ENCODE results near the gene SNX22. TPM values are rescaled to one million over a fixed set of nuclear protein-coding genes. Genes with fewer than 3 reads are reported as not detected.

SNX22 gene
- total and polyA plus RNA-seq, 2 of the 8 experiments (the other 6 are each of a cell fraction or from before 2014, with no cell fraction given): 4.9 TPM

DNA sequence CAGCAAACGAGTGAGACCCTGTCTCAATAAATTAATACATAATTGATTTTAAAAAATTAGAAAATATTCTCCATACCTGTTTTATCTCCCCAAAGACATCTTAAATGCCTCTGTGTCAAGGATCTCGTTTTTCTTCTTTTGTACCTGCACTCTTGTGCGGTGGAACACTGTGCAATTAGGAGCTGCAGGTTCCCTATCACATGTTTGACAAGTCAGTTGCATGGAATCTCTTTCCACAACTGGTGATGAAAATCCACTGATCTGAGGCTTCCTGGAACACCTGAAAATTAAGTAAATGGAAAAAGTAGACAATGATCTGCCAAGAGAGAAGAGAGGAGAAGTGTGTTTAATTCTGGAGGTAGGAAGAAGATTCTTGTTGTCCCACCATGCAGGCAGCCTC lies 3.0 kb upstream of the SNX22 start:
- H3K79me2 ChIP-seq (ENCODE audit: control insufficient read depth in 1 of 2, insufficient read depth in 2 of 2, low read length in 2 of 2): no peaks in the 10 kb centered on the region
- FAIRE-seq (no peak), DNase-seq (ENCODE audit: low read depth in 1 of 2, low spot score in 2 of 2) (no peak)
- H3K56ac ChIP-seq (replicated peaks; ENCODE audit: insufficient read length, low read depth, low read length): no peak overlapping the region
- peaks cover 9% of the 10 kb centered on the region; the same call in 1 of the 2 replicates for H3K23me2 ChIP-seq (ENCODE audit: low read depth, low read length)
- peaks cover 0 to 8% (median 6%) of the 10 kb centered on the region in 4 experiments; a peak in 6 of 7 replicates for H3K4me1 ChIP-seq (replicated peaks in 1 of 4; ENCODE audit: control insufficient read depth in 3 of 4, insufficient read depth in 4 of 4, low read length in 3 of 4)
- H3K4me3 ChIP-seq (ENCODE audit: extremely low read depth in 1 of 4, insufficient read depth in 2 of 4, low read depth in 3 of 4, low read length in 4 of 4): no peak overlapping the region
- no peak overlapping the region for H3K9ac ChIP-seq (replicated peaks in 1 of 4; ENCODE audit: extremely low read depth in 1 of 4, low read depth in 3 of 4, low read length in 3 of 4)
- H2BK120ac ChIP-seq (replicated peaks; ENCODE audit: low read depth, low read length): no peak overlapping the region
- H3K14ac ChIP-seq (ENCODE audit: insufficient read length): no peak overlapping the region
- H2AK5ac ChIP-seq (ENCODE audit: low read depth, low read length): no peak overlapping the region
- H3K79me1 ChIP-seq (ENCODE audit: low read depth, low read length): no peaks in the 10 kb centered on the region
- peaks cover 0 to 18% (median 14%) of the 10 kb centered on the region in 4 experiments; a peak in 5 of 7 replicates for H3K27me3 ChIP-seq (replicated peaks in 1 of 4; ENCODE audit: control insufficient read depth in 3 of 4, extremely low read depth in 1 of 4, insufficient read depth in 3 of 4, low read length in 3 of 4)
- no peak overlapping the region for H4K91ac ChIP-seq (replicated peaks; ENCODE audit: insufficient read length, low read length)
- CTCF ChIA-PET (ENCODE audit: partially characterized antibody): interaction anchor here (0.7 to 2.6 kb wide), 5 partner anchors 11 to 884 kb away, joined by 3 to 10 read pairs (median 3); no protein-coding TSS in a partner anchor
- H3K9me3 ChIP-seq (ENCODE audit: insufficient read depth in 2 of 2, low read depth in 1 of 2, low read length in 1 of 2): no peaks in the 10 kb centered on the region
- 80% methylated on average over 3 of the region's 3 CpGs; no CpG with 5 or more reads in 1 of the 2 experiments for WGBS, 2 experiments (ENCODE audit: extremely low coverage in 1 of 2, insufficient coverage in 1 of 2, insufficient read length in 1 of 2, insufficient replicate concordance in 2 of 2, low coverage in 1 of 2, low lambda C conversion rate in 2 of 2, missing lambda C conversion rate in 1 of 2)
- H2BK20ac ChIP-seq (ENCODE audit: low read length): no peak overlapping the region
- H2AFZ ChIP-seq (ENCODE audit: low read length): no peak overlapping the region
- H4K5ac ChIP-seq (ENCODE audit: insufficient read length, low read depth, low read length): no peak overlapping the region
- no peak overlapping the region for H3K27ac ChIP-seq (ENCODE audit: low read depth, low read length)
- H4K8ac ChIP-seq (ENCODE audit: extremely low read depth, insufficient read depth, low read length): no peak overlapping the region
- no peaks in the 10 kb centered on the region for H3K36me3 ChIP-seq (ENCODE audit: control insufficient read depth in 2 of 4, insufficient read depth in 4 of 4, low read length in 3 of 4)
- no peak overlapping the region for H2BK5ac ChIP-seq (ENCODE audit: low read depth, low read length)
- no peak overlapping the region for H3K23ac ChIP-seq (ENCODE audit: insufficient read length)
- TF ChIP-seq BRCA1 (IDR thresholded peaks at IDR 0.05; ENCODE audit: low read depth, low read length) (no peak), RFX5 (IDR thresholded peaks at IDR 0.05; ENCODE audit: borderline replicate concordance, low read depth, low read length) (no peak), POU5F1 (IDR thresholded peaks at IDR 0.05; ENCODE audit: low read depth, low read length) (no peak), PHF8 (conservative IDR thresholded peaks at IDR 0.05; ENCODE audit: low read depth, low read length) (no peak), YY1 (IDR thresholded peaks at IDR 0.05; ENCODE audit: low read depth, low read length) (no peak), SP2 (IDR thresholded peaks at IDR 0.05; ENCODE audit: low read length) (no peak), SIX5 (IDR thresholded peaks at IDR 0.05; ENCODE audit: low read depth, low read length) (no peak), EGR1 (IDR thresholded peaks at IDR 0.05; ENCODE audit: borderline replicate concordance, low read depth, low read length) (no peak)
- H2BK15ac ChIP-seq (ENCODE audit: low read length): no peak overlapping the region
- H3K18ac ChIP-seq (ENCODE audit: extremely low read depth, low read length): no peak overlapping the region
- no peak overlapping the region for H3K4me2 ChIP-seq (ENCODE audit: insufficient read depth in 1 of 2, low read depth in 2 of 2, low read length in 2 of 2)
- H4K20me1 ChIP-seq (replicated peaks in 1 of 2; ENCODE audit: control insufficient read depth in 1 of 2, insufficient read depth in 2 of 2, low read length in 2 of 2): peaks cover 2 to 3% of the 10 kb centered on the region in 2 experiments
- no peak overlapping the region for H2BK12ac ChIP-seq (ENCODE audit: low read depth, low read length)
- POLR2A ChIA-PET (ENCODE audit: partially characterized antibody): interaction anchor here (2.3 kb wide), 1 partner anchor 9 kb away, joined by 7 read pairs; no protein-coding TSS in a partner anchor
- no peak overlapping the region for H3K4ac ChIP-seq (replicated peaks; ENCODE audit: insufficient read length, low read depth, low read length)
